Measurements from ENCODE around the gene ARF1.

ARF1 gene

GRCh38 chr1:228088586-228089498, 6.3 kb downstream of the ARF1 start:
- DNase-seq: no peak

DNA sequence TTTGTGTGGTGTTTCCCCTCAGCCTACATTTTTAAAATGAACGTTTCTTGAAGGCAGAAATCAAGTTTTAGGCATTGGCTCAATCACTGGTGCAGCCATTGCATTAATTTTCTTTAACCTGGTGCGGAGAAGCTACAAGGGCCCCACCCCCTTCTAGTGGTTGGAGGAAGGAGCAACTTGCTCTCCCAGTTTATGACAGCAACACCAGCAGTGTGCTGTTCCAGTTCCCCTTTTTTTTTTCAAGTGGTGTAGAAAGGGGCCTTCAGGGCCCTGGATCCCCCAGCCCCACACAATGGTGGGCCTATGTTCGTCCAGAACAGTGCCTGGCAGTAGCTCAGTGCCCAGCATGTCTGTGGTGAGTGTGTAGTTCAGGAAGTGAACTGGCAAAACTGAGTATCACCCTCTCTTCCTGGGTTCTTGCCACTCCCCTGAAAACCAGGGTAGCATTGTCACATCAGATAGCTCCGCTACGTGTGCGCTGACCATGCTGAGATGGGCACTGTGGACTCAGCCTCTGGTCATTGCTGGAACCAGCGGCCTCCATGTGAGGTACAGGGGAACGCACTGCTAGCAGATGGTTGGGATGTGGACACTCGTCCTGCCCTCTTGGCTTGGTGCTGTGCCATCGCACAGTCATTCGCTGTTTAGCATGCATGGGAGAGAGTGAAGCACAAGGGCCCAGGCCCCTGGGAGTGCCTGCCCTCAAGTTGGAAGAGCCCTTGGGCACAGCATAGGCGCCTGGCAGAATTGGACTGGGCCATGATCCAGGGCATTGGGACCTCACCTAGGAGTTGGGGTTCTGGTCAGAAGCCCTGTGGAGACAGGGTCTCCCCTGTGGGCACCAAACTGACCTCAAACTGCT, 7.2 kb downstream of the ARF1 start:
- no peak for DNase-seq

DNA sequence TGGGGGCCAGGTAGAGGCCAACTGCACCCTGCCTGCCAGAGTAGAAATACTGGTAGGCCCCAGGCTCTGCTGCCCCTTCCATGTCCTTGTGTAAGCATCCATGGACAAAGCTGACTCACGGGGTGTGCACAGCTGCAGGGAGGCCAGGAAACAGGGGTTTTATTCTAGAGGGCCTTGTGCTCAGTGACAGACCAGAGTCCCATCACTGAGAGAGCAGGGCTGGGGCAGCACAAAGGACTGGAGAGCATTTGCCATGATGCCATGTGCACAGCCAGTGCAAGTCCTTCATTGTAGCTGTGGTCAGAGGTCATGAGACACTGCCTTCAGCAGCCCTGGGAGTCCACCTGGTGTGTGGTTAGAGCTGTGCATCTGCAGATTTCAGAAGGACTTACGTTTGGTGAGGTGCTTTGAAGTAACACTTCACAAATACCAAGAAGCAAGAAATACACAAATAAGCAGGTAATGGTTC, 8.1 kb downstream of the ARF1 start:
- no peak for DNase-seq

GRCh38 chr1:228091084-228091483, 8.6 kb downstream of the ARF1 start:
- no peak for DNase-seq

DNA sequence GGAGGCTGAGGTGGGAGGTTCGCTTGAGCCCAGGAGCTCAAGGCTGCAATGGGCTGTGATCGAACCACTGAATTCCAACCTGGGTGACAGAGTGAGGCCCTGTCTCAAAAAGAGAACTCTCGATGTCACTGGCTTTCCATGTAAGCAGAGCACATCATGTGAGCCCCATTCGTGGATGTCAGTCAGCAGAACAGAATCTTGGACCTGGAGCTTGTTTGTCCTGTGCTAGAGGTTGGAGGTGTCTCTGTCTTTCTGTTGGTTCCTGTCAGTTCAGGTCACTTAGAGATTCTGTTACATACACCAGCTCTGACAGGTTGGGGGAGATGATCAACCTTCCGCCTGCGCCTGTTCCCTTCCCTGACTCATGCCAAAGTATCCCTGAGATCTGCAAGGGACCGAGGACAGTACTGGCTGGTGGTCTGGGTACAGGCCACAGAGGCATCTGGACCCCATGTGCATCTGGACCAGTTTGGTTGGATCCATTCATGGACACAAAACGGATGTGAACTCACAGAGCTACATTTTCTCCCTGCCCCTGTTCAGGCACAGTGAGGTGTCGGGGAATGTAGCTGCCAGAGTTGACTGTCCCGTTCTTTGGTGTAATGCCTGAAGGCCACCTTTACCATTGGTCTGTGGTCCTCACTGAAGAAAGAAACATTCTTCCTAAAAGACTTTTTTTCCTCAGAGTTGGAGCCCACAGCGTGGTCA, 10.0 kb downstream of the ARF1 start:
- no peak for DNase-seq

GRCh38 chr1:228093050-228093906, 10.8 kb downstream of the ARF1 start:
- DNase-seq: no peak

DNA sequence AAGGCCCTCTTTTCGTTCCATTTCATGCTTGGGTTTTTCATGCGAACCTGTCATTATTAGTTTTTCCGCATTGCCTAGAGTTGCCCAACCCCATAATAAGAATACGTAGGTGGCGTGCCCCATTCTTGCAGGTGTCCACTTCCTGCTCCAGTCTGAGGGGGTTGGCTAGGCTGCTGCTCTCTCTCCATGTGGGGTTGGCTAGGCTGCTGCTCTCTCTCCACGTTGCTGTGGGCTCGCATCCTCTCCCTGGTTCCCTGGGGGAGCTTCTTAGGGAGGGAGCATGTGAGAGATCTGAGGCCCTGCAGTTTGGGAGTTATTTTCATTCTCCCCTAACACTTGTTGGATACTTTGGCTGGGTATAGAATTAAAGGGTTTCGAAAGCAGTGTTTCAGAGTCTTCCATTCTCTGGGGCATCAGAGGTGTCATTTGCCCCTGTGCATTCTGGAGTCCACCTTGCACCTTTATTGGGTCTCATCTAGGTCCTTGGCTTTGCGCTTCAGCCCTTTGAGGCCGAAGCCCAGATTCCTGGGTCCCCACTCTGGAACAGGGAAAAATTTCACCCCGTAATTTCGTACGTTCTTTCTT, 12.0 kb downstream of the ARF1 start:
- DNase-seq: no peak

DNA sequence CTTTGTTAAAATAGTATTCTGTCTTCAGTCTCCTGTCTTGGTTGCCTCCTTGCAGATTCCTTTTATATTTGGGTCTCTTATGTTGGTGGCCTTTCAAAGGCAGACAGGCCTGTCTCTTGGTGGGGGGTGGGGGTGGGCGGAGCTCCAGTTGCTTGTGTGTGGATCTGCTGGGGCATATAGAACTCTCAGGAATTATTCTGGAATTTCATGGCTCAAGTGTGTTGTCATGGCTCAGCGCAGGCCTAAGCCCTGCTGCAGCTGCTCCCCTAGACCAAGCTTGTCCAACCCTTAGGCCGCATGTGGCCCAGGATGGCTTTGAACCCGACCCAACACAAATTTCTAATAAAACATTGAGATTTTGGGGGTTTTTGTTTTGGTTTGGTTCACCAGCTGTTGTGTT, 12.7 kb downstream of the ARF1 start:
- DNase-seq: no peak

DNA sequence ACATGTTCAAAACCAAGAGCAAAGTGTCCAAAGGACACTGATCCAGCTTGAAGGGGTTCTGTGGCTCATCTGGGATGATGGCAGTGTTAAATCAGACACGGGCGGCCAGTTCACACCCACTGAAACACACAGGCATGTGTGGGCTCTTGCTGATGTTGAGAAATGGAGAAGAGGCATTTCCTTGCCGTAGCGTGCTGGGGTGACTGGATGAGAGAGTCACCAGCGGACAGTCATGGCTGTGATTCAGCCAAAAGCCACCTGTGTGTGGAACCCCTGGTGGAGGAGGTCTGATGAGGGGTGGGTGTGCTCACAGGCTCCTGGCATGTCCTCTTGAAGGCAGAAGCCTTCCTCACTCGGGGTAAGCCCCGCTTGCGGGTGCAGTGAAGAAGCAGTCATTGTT, 13.4 kb downstream of the ARF1 start:
- DNase-seq: no peak

DNA sequence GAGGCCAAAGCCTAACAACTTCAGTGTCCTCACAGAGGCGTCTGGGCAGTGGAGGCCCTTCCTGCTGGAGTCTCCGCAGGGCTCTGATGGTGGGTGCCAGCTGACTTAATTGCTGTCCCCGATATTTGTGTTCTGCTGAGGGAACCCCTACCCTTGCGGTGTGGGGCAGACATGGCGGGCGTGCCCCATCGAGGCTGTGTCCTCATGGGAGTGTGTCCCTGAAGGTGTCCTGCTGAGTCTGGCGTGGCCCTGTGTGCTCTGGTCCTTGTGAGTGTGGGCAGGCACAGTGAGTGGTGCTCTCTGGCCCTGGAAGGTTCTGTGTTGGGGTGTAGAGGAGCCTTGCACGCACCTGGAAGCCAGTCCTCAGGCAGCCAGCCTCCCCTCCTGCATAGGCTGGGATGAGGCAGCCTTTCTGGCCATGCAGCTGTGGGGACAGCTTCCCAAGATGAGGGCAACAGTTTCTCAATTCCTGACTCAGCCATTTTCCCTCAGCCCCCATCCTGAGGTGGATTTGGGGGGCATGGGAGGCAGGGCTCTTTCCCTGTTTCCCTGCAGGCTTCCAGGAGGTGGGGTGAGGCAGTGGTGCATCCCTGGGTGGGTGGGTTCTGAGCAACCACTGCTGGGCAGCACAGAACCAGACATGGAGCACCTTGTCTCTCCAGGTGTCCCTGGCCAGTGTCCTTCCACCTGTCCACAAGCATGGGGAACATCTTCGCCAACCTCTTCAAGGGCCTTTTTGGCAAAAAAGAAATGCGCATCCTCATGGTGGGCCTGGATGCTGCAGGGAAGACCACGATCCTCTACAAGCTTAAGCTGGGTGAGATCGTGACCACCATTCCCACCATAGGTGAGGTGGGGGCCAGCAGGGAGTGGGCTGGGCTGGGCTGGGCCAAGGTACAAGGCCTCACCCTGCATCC, 14.2 kb downstream of the ARF1 start:
- DNase-seq: no peak

DNA sequence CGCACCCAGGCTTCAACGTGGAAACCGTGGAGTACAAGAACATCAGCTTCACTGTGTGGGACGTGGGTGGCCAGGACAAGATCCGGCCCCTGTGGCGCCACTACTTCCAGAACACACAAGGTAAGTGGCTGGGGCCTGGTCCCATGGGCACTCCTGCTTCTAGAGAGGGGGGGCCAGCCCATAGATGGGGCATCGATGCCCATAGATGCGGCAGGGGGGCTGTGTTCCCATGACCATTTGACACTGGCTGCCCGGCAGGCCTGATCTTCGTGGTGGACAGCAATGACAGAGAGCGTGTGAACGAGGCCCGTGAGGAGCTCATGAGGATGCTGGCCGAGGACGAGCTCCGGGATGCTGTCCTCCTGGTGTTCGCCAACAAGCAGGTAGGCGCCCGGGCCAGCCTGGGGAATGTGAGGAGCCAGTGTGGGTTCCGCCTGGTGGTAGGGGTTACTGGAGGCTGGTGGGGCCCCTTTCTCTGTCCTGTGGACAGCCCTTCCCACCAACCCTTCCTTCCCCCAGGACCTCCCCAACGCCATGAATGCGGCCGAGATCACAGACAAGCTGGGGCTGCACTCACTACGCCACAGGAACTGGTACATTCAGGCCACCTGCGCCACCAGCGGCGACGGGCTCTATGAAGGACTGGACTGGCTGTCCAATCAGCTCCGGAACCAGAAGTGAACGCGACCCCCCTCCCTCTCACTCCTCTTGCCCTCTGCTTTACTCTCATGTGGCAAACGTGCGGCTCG, 15.0 kb downstream of the ARF1 start:
- no peak for DNase-seq

- no peak for DNase-seq
These were observed 15.9 kb downstream of the ARF1 start for GRCh38 chr1:228098323-228098931.

DNA sequence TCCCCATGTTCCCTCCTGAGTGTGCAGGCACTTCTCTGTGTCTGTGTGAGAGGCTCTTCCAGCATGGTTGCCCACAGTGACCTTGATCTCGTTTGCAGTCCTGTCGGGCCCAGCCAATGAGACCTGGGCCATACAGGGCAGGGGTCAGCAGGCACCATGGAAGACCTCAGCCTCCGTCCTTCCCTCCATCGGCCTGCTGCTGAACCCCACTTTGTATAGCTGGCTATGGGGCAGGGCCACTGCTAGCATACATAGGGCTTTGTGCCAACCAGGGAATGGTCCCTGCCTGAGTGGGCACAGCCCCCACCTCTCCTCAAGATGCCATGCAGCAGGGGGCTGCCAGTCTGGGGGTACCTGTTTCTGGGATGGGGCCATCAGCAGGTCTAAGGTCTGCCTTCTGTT, 16.8 kb downstream of the ARF1 start:
- DNase-seq: no peak

DNA sequence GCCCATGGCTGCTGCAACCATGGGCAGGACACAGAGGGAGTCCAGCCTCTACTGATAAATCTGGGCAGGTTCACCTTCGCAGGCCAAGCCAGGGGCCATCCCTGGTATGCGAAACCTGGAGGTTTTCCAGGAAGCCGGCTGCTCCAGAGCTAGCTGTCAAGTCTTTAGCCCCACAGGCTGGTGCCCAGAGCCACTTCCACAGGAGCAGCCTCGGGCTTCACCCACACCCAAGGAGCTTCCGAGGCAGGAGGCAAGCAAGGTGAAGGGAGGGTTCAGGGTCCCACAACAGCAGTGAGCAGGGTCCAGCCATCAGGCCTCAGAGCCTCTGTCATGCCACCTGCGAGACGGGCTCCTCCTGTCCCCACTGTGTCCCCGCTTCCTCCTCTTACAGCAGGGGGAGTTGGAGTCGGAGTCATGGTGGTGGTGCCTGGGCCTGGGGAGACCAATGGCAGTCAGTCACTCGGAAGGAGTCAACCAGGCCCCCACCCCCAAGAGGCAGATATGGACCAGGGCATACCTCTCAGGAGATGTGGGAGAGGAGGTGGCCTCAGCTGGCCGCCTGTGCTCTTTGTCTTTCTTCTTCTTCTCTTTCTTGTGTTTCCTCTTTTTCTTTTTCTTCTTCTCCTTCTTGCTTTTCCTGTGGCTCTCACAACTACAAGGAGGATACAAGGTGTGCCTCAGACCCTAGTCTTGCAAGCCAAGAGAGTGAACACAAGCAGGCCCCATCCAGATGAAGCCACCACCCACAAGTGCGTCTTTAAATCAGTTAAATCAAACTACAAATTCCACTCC, 18.5 kb downstream of the ARF1 start:
- no peak for DNase-seq

- DNase-seq: no peak
These were observed 19.1 kb downstream of the ARF1 start for GRCh38 chr1:228101614-228101993.

DNA sequence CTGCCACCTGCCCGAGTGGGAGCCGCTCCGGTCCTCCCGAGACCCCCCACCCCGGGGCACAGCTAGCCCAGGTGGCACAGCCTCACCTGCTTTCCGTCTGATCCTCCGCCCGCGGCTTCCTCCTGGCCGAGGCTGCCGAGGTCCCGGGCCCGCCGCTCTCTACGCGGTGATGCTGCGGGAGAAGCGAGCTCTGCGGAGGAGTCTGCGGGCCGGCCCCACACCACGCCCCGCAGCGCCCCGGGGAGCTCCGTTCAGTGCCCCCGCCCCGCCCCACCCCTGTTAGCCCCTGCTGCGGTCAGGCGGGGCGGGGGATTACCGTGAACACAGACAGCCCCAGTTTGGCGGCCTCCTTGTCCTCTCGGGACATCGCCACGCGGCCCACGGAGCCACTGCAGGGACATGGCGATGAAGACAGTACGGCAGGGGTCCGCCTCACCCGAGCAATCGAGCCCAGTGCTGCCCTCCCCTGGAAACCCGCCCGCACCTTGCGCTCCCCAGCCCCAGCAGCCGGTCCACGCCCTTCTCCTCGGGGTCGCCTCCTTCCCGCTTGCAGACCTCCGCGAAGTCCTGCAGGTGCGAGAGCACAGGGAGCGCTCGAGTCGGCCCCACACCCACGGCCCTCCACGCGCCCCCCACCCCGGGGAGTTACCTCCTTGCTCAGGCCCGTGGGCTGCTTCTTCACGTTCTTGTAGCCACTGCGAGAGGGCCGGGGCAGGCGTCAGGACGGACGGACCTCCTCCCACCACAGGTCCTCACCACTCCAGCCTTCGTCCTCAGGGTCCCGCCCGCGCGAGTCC, 19.7 kb downstream of the ARF1 start:
- no peak for DNase-seq

GRCh38 chr1:228102791-228103620, 20.5 kb downstream of the ARF1 start, which contains the start of gene C1orf35:
Gene C1orf35 (minus strand): TSS chr1:228103325. CDS start chr1:228103227, 98 bp downstream.
- DNase-seq: peak; percentile 93
